ENCODE measurements around the gene RSU1. TPM values are rescaled to one million over a fixed set of nuclear protein-coding genes. Genes with fewer than 3 reads are reported as not detected.

The RSU1 gene
- total RNA-seq, 1 experiment from 2014 or later, result 29.5 TPM

DNA sequence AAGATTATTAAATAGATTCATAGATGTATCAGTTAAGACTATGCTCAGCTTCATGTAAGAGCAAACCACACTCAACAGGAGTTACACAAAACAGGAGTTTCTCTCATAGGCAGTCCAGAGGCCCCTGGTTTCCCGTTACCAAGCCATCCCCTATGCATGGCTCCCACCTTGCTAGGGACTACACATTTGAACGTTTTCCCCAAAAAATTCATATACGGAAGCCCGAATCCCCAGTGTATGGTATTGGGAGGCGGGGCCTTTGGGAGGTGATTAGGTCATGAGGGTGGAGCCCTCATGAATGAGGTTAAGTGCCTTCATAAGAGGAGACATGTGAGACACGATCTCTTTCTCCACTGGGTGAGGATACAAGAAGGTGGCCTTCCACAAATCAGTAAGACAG lies 29.1 kb downstream of the RSU1 start (continued):
- TF ChIP-seq, protein P1, sequence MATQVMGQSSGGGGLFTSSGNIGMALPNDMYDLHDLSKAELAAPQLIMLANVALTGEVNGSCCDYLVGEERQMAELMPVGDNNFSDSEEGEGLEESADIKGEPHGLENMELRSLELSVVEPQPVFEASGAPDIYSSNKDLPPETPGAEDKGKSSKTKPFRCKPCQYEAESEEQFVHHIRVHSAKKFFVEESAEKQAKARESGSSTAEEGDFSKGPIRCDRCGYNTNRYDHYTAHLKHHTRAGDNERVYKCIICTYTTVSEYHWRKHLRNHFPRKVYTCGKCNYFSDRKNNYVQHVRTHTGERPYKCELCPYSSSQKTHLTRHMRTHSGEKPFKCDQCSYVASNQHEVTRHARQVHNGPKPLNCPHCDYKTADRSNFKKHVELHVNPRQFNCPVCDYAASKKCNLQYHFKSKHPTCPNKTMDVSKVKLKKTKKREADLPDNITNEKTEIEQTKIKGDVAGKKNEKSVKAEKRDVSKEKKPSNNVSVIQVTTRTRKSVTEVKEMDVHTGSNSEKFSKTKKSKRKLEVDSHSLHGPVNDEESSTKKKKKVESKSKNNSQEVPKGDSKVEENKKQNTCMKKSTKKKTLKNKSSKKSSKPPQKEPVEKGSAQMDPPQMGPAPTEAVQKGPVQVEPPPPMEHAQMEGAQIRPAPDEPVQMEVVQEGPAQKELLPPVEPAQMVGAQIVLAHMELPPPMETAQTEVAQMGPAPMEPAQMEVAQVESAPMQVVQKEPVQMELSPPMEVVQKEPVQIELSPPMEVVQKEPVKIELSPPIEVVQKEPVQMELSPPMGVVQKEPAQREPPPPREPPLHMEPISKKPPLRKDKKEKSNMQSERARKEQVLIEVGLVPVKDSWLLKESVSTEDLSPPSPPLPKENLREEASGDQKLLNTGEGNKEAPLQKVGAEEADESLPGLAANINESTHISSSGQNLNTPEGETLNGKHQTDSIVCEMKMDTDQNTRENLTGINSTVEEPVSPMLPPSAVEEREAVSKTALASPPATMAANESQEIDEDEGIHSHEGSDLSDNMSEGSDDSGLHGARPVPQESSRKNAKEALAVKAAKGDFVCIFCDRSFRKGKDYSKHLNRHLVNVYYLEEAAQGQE (IDR thresholded peaks at IDR 0.05; ENCODE audit: low read depth), result no peak
- no peak for TF ChIP-seq RAD21 (IDR thresholded peaks at IDR 0.05; ENCODE audit: low read depth)
- TF ChIP-seq, protein P2, sequence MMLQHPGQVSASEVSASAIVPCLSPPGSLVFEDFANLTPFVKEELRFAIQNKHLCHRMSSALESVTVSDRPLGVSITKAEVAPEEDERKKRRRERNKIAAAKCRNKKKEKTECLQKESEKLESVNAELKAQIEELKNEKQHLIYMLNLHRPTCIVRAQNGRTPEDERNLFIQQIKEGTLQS (IDR thresholded peaks at IDR 0.05), result no peak
- no peak for TF ChIP-seq EZH2 (IDR thresholded peaks at IDR 0.05)
- no peak for TF ChIP-seq SRF (IDR thresholded peaks at IDR 0.05; ENCODE audit: low read depth)
- TF ChIP-seq ZNF274 (IDR thresholded peaks at IDR 0.05; ENCODE audit: low read depth, low read length), result no peak
- no peak for TF ChIP-seq ZFX (IDR thresholded peaks at IDR 0.05)
- no peak for TF ChIP-seq CBX3 (IDR thresholded peaks at IDR 0.05; ENCODE audit: low read depth)

DNA sequence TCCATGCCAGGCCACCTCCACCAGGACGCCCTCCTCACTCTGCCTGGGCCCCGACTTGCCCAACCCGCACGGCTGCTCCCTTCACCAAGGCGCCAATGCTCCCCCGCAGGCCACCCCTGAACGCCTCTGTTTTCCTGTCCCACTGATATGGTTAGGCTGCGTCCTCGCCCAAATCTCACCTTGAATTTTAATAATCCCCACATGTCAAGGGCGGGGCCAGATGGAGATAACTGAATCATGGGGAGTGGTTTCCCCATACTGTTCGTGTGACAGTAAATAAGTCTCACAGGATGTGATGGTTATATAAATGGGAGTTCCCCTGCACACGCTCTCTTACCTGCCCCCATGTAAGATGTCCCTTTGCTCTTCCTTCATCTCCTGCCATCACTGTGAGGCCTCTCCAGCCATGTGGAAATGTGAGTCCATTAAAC lies 29.8 kb downstream of the RSU1 start:
- Histone ChIP-seq H3K9me2 (ENCODE audit: insufficient read depth) (no peaks in the 10 kb centered on the region), H3K4me3 (replicated peaks in 1 of 2; ENCODE audit: low read depth in 1 of 2, low read length in 2 of 2) (no peak overlapping the region), H2AFZ (ENCODE audit: low read depth, low read length, poor library complexity, severe bottlenecking) (no peak overlapping the region), H3K27ac (ENCODE audit: low read depth, low read length) (no peak overlapping the region), H3K27me3 (ENCODE audit: insufficient read depth, low read length) (no peaks in the 10 kb centered on the region), H3K4me2 (ENCODE audit: low read length) (no peak overlapping the region), H3K9ac (ENCODE audit: low read length) (no peak overlapping the region), H3K79me2 (ENCODE audit: insufficient read depth, low read length) (no peaks in the 10 kb centered on the region), H3K36me3 (ENCODE audit: control insufficient read depth in 1 of 2, insufficient read depth in 2 of 2, low read length in 2 of 2) (no peaks in the 10 kb centered on the region), H4K20me1 (ENCODE audit: insufficient read depth) (no peaks in the 10 kb centered on the region), H3K9me3 (ENCODE audit: control insufficient read depth in 1 of 2, insufficient read depth in 1 of 2, low read depth in 1 of 2, low read length in 2 of 2) (no peaks in the 10 kb centered on the region), H3K4me1 (ENCODE audit: control insufficient read depth in 1 of 2, insufficient read depth in 2 of 2, low read length in 2 of 2) (no peaks in the 10 kb centered on the region)
- ATAC-seq, result no peak
- ChIA-PET RAD21 (ENCODE audit: low non-redundant PET in 1 of 2, low total read pairs in 2 of 2, uncharacterized antibody in 2 of 2, unreplicated experiment in 2 of 2) (no interaction called here), POLR2A (no interaction called here), CTCF (no interaction called here)
- no peak for DNase-seq (ENCODE audit: low read depth, low spot score)
- no TSS peak for BruUV-seq (replicated peaks)
- intact Hi-C loops (cut with micrococcal nuclease), result no loop called here
- TF ChIP-seq CEBPB (IDR thresholded peaks at IDR 0.05; ENCODE audit: low read depth) (no peak), CBX3 (IDR thresholded peaks at IDR 0.05; ENCODE audit: low read depth) (no peak), ELF1 (IDR thresholded peaks at IDR 0.05; ENCODE audit: borderline replicate concordance, low read depth) (no peak), ZNF274 (IDR thresholded peaks at IDR 0.05; ENCODE audit: low read depth, low read length) (no peak), JUND (IDR thresholded peaks at IDR 0.05) (no peak), SIN3A (IDR thresholded peaks at IDR 0.05; ENCODE audit: low read depth) (no peak), ZFX (IDR thresholded peaks at IDR 0.05) (no peak), SRF (IDR thresholded peaks at IDR 0.05; ENCODE audit: low read depth) (no peak), EZH2phosphoT487 (IDR thresholded peaks at IDR 0.05; ENCODE audit: borderline replicate concordance) (no peak), YY1 (IDR thresholded peaks at IDR 0.05; ENCODE audit: extremely low read depth, insufficient replicate concordance, low read depth, low read length) (no peak)
- TF ChIP-seq, protein P3, sequence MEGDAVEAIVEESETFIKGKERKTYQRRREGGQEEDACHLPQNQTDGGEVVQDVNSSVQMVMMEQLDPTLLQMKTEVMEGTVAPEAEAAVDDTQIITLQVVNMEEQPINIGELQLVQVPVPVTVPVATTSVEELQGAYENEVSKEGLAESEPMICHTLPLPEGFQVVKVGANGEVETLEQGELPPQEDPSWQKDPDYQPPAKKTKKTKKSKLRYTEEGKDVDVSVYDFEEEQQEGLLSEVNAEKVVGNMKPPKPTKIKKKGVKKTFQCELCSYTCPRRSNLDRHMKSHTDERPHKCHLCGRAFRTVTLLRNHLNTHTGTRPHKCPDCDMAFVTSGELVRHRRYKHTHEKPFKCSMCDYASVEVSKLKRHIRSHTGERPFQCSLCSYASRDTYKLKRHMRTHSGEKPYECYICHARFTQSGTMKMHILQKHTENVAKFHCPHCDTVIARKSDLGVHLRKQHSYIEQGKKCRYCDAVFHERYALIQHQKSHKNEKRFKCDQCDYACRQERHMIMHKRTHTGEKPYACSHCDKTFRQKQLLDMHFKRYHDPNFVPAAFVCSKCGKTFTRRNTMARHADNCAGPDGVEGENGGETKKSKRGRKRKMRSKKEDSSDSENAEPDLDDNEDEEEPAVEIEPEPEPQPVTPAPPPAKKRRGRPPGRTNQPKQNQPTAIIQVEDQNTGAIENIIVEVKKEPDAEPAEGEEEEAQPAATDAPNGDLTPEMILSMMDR (IDR thresholded peaks at IDR 0.05 in 2 of 3, conservative IDR thresholded peaks at IDR 0.05 in 1 of 3; ENCODE audit: borderline replicate concordance in 1 of 3, insufficient read depth in 1 of 3, low read depth in 2 of 3, low read length in 2 of 3), result no peak
- TF ChIP-seq, protein P1 (IDR thresholded peaks at IDR 0.05; ENCODE audit: low read depth), result no peak
